ENCODE measurements around the gene PUS10. TPM values are rescaled to one million over a fixed set of nuclear protein-coding genes. Genes with fewer than 3 reads are reported as not detected.
"Not testable (repeated sequence)": the region's sequence is repeated elsewhere in the genome, so short reads cannot be mapped to it uniquely, and the experiment has no call there.

Gene PUS10
- total RNA-seq, 1 experiment from 2014 or later, result 6.7 TPM

GRCh38 chr2:61017003-61017555 lies 976 bp downstream of the PUS10 start:
- peak; percentile 86 for DNase-seq (ENCODE audit: low read depth, low spot score)
- in situ Hi-C loops (cut with HindIII; ENCODE audit: low pct_unique_long_range_greater_than_20kb, low sequenced_read_pairs), result no loop called here

DNA sequence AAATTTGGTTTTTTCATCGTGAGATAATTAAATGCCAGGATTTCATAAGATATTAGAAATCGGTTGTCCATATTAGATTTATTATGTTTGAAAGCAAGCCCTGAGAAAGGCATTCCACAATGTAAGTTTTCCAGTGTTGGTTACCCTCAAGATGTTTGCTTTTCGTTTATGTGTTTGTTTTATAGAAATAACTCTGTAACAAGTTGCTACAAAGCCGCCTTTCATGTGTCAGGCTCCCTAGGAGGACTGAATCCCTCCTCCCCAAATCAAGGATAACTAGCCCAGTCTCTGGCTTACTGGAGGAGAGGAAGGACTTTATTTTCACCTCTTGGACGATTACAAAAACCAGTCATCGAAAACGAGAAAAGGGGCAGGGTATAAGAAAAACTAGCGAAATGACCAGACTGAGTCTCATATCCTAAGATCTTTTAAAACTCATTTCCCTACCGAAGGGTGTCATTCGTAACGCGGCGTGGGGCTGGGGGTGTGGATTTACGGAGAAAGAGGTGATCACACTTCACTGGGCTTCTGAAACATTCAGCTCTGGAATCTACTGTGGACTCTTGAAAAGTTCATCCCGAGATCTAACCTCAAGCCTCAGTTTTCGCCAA lies 1.6 kb downstream of the PUS10 start:
- DNase-seq (ENCODE audit: low read depth, low spot score), result peak; percentile 13
- in situ Hi-C loops (cut with HindIII; ENCODE audit: low pct_unique_long_range_greater_than_20kb, low sequenced_read_pairs), result no loop called here

GRCh38 chr2:61015976-61016375 lies 2.1 kb downstream of the PUS10 start:
- in situ Hi-C loops (cut with HindIII; ENCODE audit: low pct_unique_long_range_greater_than_20kb, low sequenced_read_pairs), result no loop called here
- DNase-seq (ENCODE audit: low read depth, low spot score), result no peak

GRCh38 chr2:61014763-61015162 lies 3.3 kb downstream of the PUS10 start:
- no peak for DNase-seq (ENCODE audit: low read depth, low spot score)
- in situ Hi-C loops (cut with HindIII; ENCODE audit: low pct_unique_long_range_greater_than_20kb, low sequenced_read_pairs), result no loop called here

GRCh38 chr2:61013382-61013781 lies 4.7 kb downstream of the PUS10 start:
- in situ Hi-C loops (cut with HindIII; ENCODE audit: low pct_unique_long_range_greater_than_20kb, low sequenced_read_pairs), result no loop called here
- DNase-seq (ENCODE audit: low read depth, low spot score), result no peak

DNA sequence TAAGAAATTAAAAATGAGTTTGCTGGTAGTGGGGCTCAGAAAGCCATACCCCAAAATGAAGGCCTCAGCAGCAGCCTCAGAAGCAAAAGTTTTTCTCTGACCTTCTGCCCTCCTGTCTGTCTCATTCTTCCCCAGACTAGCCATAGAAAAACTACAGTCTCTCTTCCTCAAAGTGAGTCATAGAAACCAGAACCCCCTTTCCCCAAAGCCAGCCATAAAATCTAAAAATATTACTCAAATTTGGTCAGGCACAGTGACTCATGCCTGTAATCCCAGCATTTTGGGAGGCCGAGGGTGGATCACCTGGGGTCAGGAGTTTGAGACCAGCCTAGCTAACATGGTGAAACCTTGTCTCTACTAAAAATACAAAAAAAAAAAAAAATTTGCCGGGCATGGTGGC lies 5.8 kb downstream of the PUS10 start:
- in situ Hi-C loops (cut with HindIII; ENCODE audit: low pct_unique_long_range_greater_than_20kb, low sequenced_read_pairs), result not testable (repeated sequence)

DNA sequence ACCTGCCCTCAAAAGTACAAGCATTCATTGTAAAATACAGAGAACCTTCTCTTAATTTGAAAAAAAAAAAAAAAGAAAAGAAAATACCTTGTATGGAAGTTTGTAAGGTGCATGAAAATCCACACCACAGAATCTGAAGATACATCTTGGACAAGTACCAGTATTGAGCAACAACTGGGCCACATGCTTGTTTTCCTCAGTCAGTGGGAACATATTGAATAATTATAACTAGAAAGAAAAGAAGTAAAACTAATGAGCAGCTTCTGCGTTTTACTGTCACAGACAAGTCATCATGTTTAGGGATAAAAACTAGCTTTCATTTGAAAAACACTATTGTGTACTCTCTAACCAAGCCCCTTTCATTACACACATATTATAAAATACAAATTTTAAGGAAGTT lies 6.4 kb downstream of the PUS10 start:
- no peak for DNase-seq (ENCODE audit: low read depth, low spot score)
- in situ Hi-C loops (cut with HindIII; ENCODE audit: low pct_unique_long_range_greater_than_20kb, low sequenced_read_pairs), result no loop called here

More for the DNA sequence above, 5.8 kb downstream of the PUS10 start:
- DNase-seq (ENCODE audit: low read depth, low spot score), result not testable (repeated sequence)

DNA sequence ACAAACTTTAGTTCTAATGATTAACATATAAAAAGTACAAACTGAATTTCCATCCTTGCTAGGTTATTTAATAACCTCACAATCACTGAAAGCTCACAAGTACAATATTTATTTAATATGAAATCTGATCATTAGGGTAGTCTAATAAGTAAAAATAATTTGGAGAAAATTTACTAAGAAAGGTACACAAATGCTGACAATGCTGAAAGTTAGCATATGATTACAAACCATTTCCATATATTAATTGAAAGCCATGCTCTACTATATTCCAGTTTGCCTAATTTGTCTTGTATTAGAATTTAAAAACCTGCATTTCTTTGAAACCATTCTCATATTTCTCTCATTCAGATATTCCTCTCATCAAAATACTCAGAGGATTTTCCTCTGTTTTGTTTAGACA lies 8.7 kb downstream of the PUS10 start:
- in situ Hi-C loops (cut with HindIII; ENCODE audit: low pct_unique_long_range_greater_than_20kb, low sequenced_read_pairs), result no loop called here
- DNase-seq (ENCODE audit: low read depth, low spot score), result no peak

GRCh38 chr2:61006486-61007105 lies 11.5 kb downstream of the PUS10 start:
- in situ Hi-C loops (cut with HindIII; ENCODE audit: low pct_unique_long_range_greater_than_20kb, low sequenced_read_pairs), result no loop called here
- DNase-seq (ENCODE audit: low read depth, low spot score), result no peak

DNA sequence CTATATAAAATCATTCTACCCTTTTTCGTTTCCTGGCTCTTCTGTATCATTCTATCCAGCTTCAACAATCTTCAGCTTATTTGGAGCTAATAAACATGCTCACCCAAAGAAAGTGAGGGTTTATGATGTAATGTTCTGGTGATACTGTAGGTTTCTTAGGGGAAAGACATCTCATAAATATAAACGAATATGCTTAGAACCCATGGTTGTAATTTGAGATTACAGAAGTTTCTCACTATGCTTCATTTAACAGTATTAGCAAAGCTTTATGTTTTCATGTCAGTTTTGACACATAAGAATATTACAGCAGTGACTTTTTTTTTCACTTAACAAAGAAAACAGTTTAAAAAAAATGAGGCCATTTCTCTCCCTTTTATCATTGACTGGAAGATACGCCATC lies 12.3 kb downstream of the PUS10 start:
- in situ Hi-C loops (cut with HindIII; ENCODE audit: low pct_unique_long_range_greater_than_20kb, low sequenced_read_pairs), result no loop called here
- DNase-seq (ENCODE audit: low read depth, low spot score), result no peak

DNA sequence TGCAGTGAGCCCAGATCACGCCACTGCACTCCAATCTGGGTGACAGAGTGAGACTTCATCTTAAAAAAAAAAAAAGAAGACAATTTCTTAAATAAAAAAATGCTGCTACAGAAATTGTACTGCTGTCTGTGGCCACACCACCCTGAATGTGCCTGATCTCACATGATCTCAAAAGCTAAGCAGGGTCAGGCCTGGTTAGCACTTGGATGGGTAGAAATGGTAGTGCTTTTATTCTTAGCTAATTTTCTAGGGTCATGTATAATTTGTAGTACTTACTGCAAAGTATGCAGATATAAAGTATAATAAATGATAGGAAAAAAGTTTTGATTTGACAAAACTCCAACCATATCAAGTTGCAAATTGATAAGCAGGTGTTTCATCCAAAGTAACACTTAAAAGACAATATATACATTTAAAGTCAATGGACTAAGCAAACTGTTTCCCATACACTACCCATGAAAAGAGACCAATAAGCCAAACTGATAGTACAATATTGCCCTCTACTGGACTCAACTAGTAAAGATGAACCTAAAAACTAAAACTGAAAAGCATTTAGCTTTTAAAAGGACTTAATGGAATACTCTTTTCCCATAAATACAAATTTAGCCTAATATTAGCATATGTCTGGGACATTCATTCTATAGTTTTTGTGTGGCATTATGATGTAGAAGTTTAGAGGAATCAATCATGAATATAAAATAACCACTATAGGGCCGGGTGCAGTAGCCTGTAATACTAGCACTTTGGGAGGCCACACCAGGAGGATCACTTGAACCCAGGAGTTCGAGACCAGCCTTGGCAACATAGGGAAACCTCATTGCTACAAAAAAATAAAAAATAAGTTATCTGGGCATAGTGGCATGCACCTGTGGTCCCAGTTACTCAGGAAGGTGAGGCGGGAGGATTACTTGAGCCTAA lies 19.2 kb downstream of the PUS10 start:
- in situ Hi-C loops (cut with HindIII; ENCODE audit: low pct_unique_long_range_greater_than_20kb, low sequenced_read_pairs), result no loop called here

GRCh38 chr2:60994131-60994530 lies 23.9 kb downstream of the PUS10 start:
- DNase-seq (ENCODE audit: low read depth, low spot score), result no peak
- in situ Hi-C loops (cut with HindIII; ENCODE audit: low pct_unique_long_range_greater_than_20kb, low sequenced_read_pairs), result no loop called here

More for the DNA sequence above, 19.2 kb downstream of the PUS10 start:
- peak; percentile 82 for DNase-seq (ENCODE audit: low read depth, low spot score)

DNA sequence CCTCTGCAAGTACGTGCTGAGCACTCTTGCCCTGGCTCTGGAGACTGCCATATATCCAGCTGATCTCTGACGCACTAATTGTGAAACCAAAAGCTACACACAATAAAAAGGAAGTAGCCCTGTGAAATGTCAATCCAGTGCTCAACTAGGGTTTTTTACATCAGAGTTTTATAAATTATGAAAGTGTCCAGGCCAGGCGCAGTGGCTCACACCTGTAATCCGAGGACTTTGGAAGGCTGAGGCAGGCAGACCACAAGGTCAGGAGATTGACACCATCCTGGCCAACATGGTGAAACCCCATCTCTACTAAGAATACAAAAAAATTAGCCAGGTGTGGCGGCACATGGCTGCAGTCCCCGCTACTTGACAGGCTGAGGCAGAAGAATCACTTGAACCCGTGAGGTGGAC lies 25.1 kb downstream of the PUS10 start:
- DNase-seq (ENCODE audit: low read depth, low spot score), result no peak
- in situ Hi-C loops (cut with HindIII; ENCODE audit: low pct_unique_long_range_greater_than_20kb, low sequenced_read_pairs), result no loop called here

GRCh38 chr2:60991644-60992043 lies 26.4 kb downstream of the PUS10 start:
- in situ Hi-C loops (cut with HindIII; ENCODE audit: low pct_unique_long_range_greater_than_20kb, low sequenced_read_pairs), result no loop called here
- DNase-seq (ENCODE audit: low read depth, low spot score), result no peak

GRCh38 chr2:60989259-60989658 lies 28.8 kb downstream of the PUS10 start:
- in situ Hi-C loops (cut with HindIII; ENCODE audit: low pct_unique_long_range_greater_than_20kb, low sequenced_read_pairs), result no loop called here
- no peak for DNase-seq (ENCODE audit: low read depth, low spot score)

DNA sequence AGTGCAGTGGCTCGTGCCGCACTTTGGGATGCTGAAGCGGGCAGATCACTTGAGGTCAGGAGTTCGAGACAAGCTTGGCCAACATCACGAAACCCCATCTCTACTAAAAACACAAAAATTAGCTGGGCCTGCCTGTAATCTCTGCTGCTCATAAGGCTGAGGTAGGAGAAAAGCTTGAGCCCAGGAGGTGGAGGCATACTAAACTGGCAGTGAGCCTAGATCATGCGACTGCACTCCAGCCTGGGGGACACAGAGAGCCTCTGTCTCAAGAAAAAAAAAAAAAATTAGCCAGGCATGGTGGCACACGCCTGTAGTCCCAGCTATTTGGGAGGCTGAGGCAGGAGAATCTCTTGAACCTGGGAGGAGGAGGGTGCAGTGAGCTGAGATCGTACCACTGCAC lies 30.4 kb downstream of the PUS10 start:
- peak; percentile 64 for DNase-seq (ENCODE audit: low read depth, low spot score)
- in situ Hi-C loops (cut with HindIII; ENCODE audit: low pct_unique_long_range_greater_than_20kb, low sequenced_read_pairs), result not testable (repeated sequence)

GRCh38 chr2:60987041-60987440 lies 31.0 kb downstream of the PUS10 start:
- no peak for DNase-seq (ENCODE audit: low read depth, low spot score)
- in situ Hi-C loops (cut with HindIII; ENCODE audit: low pct_unique_long_range_greater_than_20kb, low sequenced_read_pairs), result no loop called here

GRCh38 chr2:60984720-60985119 lies 33.3 kb downstream of the PUS10 start:
- in situ Hi-C loops (cut with HindIII; ENCODE audit: low pct_unique_long_range_greater_than_20kb, low sequenced_read_pairs), result no loop called here
- no peak for DNase-seq (ENCODE audit: low read depth, low spot score)
